ENCODE results near the gene STXBP3. TPM values are rescaled to one million over a fixed set of nuclear protein-coding genes. Genes with fewer than 3 reads are reported as not detected.

STXBP3 gene
- total and polyA plus RNA-seq, 9 of the 15 experiments (the other 6 are each of a cell fraction or from before 2014, with no cell fraction given), result 32.5 to 52.5 (median 39.2) TPM

- peak; percentile 53; the same call in 1 of the 2 replicates for TF ChIP-seq CEBPG (CRISPR knock-in tag; IDR thresholded peaks at IDR 0.05)
- no peak for TF ChIP-seq CEBPG (tag; conservative IDR thresholded peaks at IDR 0.05 in 1 of 2, IDR thresholded peaks at IDR 0.05 in 1 of 2)
- no peak for TF ChIP-seq IFI16 (CRISPR knock-in tag; IDR thresholded peaks at IDR 0.05)
- TF ChIP-seq GMEB1 (CRISPR knock-in tag; IDR thresholded peaks at IDR 0.05), result peak; percentile 61
- no peak for TF ChIP-seq ILK (tag; IDR thresholded peaks at IDR 0.05; ENCODE audit: borderline replicate concordance, low read depth)
- peak; percentile 88 for TF ChIP-seq VEZF1 (CRISPR knock-in tag; IDR thresholded peaks at IDR 0.05)
- TF ChIP-seq RERE (CRISPR knock-in tag; IDR thresholded peaks at IDR 0.05; ENCODE audit: borderline replicate concordance), result no peak
- TF ChIP-seq ESRRA (IDR thresholded peaks at IDR 0.05; ENCODE audit: borderline replicate concordance, low read depth), result peak; percentile 77; the same call in 1 of the 2 replicates
- TF ChIP-seq KDM5B (IDR thresholded peaks at IDR 0.05; ENCODE audit: insufficient replicate concordance, low read depth, low read length), result peak; percentile 90
- TF ChIP-seq POLR2AphosphoS5 (IDR thresholded peaks at IDR 0.05; ENCODE audit: control insufficient read depth, insufficient read depth, low read depth, low read length), result peak; percentile 98
- TF ChIP-seq, protein P1, sequence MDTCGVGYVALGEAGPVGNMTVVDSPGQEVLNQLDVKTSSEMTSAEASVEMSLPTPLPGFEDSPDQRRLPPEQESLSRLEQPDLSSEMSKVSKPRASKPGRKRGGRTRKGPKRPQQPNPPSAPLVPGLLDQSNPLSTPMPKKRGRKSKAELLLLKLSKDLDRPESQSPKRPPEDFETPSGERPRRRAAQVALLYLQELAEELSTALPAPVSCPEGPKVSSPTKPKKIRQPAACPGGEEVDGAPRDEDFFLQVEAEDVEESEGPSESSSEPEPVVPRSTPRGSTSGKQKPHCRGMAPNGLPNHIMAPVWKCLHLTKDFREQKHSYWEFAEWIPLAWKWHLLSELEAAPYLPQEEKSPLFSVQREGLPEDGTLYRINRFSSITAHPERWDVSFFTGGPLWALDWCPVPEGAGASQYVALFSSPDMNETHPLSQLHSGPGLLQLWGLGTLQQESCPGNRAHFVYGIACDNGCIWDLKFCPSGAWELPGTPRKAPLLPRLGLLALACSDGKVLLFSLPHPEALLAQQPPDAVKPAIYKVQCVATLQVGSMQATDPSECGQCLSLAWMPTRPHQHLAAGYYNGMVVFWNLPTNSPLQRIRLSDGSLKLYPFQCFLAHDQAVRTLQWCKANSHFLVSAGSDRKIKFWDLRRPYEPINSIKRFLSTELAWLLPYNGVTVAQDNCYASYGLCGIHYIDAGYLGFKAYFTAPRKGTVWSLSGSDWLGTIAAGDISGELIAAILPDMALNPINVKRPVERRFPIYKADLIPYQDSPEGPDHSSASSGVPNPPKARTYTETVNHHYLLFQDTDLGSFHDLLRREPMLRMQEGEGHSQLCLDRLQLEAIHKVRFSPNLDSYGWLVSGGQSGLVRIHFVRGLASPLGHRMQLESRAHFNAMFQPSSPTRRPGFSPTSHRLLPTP (IDR thresholded peaks at IDR 0.05; ENCODE audit: borderline replicate concordance, extremely low read depth, insufficient read length), result no peak
- TF ChIP-seq ZFP36 (IDR thresholded peaks at IDR 0.05; ENCODE audit: low read depth, low read length, partially characterized antibody), result no peak
These were observed at the start of gene STXBP3 (continued) for GRCh38 chr1:108746382-108747170.
